NCI-H146 treated with DMSO at 0.1 percent for 48 hours (cell line): ENCODE results near the gene COQ8A.
A peak's percentile ranks its signal among the peaks of the same experiment; 100 is the strongest.

Experiments
- DNase-seq: peaks from one replicate; lab custom pipeline; 2025; ENCODE audit not compliant: unreplicated experiment; lab: John Stamatoyannopoulos, UW

The COQ8A gene

GRCh38 chr1:226972931-226973330 is 32.8 kb downstream of the COQ8A start:
- no peak for DNase-seq

GRCh38 chr1:226973371-226973897 is 33.3 kb downstream of the COQ8A start:
- DNase-seq: no peak

- DNase-seq: no peak
Measured at GRCh38 chr1:226973898-226974543, 33.9 kb downstream of the COQ8A start.

GRCh38 chr1:226974544-226975258 is 34.6 kb downstream of the COQ8A start:
- no peak for DNase-seq

- peak; percentile 58 for DNase-seq
Measured at GRCh38 chr1:226975259-226976250, 35.5 kb downstream of the COQ8A start.

GRCh38 chr1:226976276-226976977 is 36.3 kb downstream of the COQ8A start:
- no peak for DNase-seq

GRCh38 chr1:226976978-226977642 is 37.0 kb downstream of the COQ8A start:
- no peak for DNase-seq

GRCh38 chr1:226977643-226978431 is 37.7 kb downstream of the COQ8A start:
- no peak for DNase-seq

GRCh38 chr1:226978432-226979114 is 38.5 kb downstream of the COQ8A start:
- DNase-seq: no peak

- no peak for DNase-seq
Measured at GRCh38 chr1:226979115-226979516, 39.0 kb downstream of the COQ8A start.

GRCh38 chr1:226979517-226980121 is 39.5 kb downstream of the COQ8A start:
- no peak for DNase-seq

GRCh38 chr1:226980122-226980560 is 40.0 kb downstream of the COQ8A start:
- DNase-seq: no peak

- DNase-seq: no peak
Measured at GRCh38 chr1:226980565-226981385, 40.7 kb downstream of the COQ8A start.

- no peak for DNase-seq
Measured at GRCh38 chr1:226981386-226981817, 41.3 kb downstream of the COQ8A start.

- DNase-seq: no peak
Measured at GRCh38 chr1:226981838-226982237, 41.7 kb downstream of the COQ8A start.

GRCh38 chr1:226982451-226983177 is 42.5 kb downstream of the COQ8A start:
- no peak for DNase-seq
